G401 (cell line): ENCODE data around the gene CLIP4. TPM values are rescaled to one million over a fixed set of nuclear protein-coding genes. Genes with fewer than 3 reads are reported as not detected.
"Not testable (repeated sequence)": the region's sequence is repeated elsewhere in the genome, so short reads cannot be mapped to it uniquely, and the experiment has no call there.

ENCODE experiments used
- DNase-seq: peaks from one replicate; pipeline ENCODE4 v3.0.0-alpha.2; 2015; ENCODE audit warnings: low spot score
- in situ Hi-C: cut with HindIII; loops from 2 replicates; pipeline ENCODE4 v1.10.0; 2016; ENCODE audit warnings: low sequenced_read_pairs, mixed read lengths
- total RNA-seq: library from RNA; depleted of rRNA; stranded (reverse); fragments of >200 nt; shearing (Covaris generic); gene quantifications from 2 replicates; pipeline ENCODE4 v1.2.3, GENCODE V29; 2014

CLIP4 gene
- total RNA-seq, 1 experiment from 2014 or later = 6.2 TPM

GRCh38 chr2:29090311-29090710, 24.9 kb upstream of the CLIP4 start:
- in situ Hi-C loops, DNase-seq: not testable (repeated sequence)

- in situ Hi-C loops = no loop called here
- DNase-seq = no peak
Observed at GRCh38 chr2:29096969-29097368, 18.2 kb upstream of the CLIP4 start.

GRCh38 chr2:29097569-29097968, 17.6 kb upstream of the CLIP4 start:
- in situ Hi-C loops = no loop called here

GRCh38 chr2:29100564-29100963, 14.7 kb upstream of the CLIP4 start:
- no peak for DNase-seq
- in situ Hi-C loops = no loop called here

More at GRCh38 chr2:29097569-29097968, 17.6 kb upstream of the CLIP4 start:
- DNase-seq = no peak

- in situ Hi-C loops = no loop called here
- DNase-seq = no peak
Observed at GRCh38 chr2:29104688-29105087, 10.5 kb upstream of the CLIP4 start.

GRCh38 chr2:29105375-29105774, 9.8 kb upstream of the CLIP4 start:
- in situ Hi-C loops = no loop called here
- no peak for DNase-seq

GRCh38 chr2:29106256-29106655, 9.0 kb upstream of the CLIP4 start:
- DNase-seq = no peak
- in situ Hi-C loops = no loop called here

- in situ Hi-C loops = no loop called here
- no peak for DNase-seq
Observed at GRCh38 chr2:29106980-29107388, 8.2 kb upstream of the CLIP4 start.

- DNase-seq, in situ Hi-C loops: not testable (repeated sequence)
Observed at GRCh38 chr2:29107547-29107946, 7.7 kb upstream of the CLIP4 start.

- in situ Hi-C loops = no loop called here
- DNase-seq = no peak
Observed at GRCh38 chr2:29108225-29108624, 7.0 kb upstream of the CLIP4 start.

- in situ Hi-C loops = no loop called here
- no peak for DNase-seq
Observed at GRCh38 chr2:29109246-29109645, 6.0 kb upstream of the CLIP4 start.

GRCh38 chr2:29110916-29111535, 4.2 kb upstream of the CLIP4 start:
- in situ Hi-C loops = no loop called here
- no peak for DNase-seq

- no peak for DNase-seq
- in situ Hi-C loops = no loop called here
Observed at GRCh38 chr2:29112379-29112778, 2.8 kb upstream of the CLIP4 start.

GRCh38 chr2:29113027-29113686, 2.1 kb upstream of the CLIP4 start:
- in situ Hi-C loops = no loop called here
- DNase-seq = no peak

- no peak for DNase-seq
- in situ Hi-C loops = no loop called here
Observed at GRCh38 chr2:29113891-29114321, 1.3 kb upstream of the CLIP4 start.

- DNase-seq = no peak
- in situ Hi-C loops = no loop called here
Observed at GRCh38 chr2:29114586-29114945, 649 bp upstream of the CLIP4 start.

GRCh38 chr2:29115797-29116781, 874 bp downstream of the CLIP4 start:
- in situ Hi-C loops = no loop called here
- peak; percentile 82 for DNase-seq

GRCh38 chr2:29117636-29118303, 2.6 kb downstream of the CLIP4 start:
- no peak for DNase-seq
- in situ Hi-C loops = no loop called here

- no peak for DNase-seq
- in situ Hi-C loops = no loop called here
Observed at GRCh38 chr2:29119211-29119610, 4.0 kb downstream of the CLIP4 start.
